GM18511 (cell line): ENCODE results near the gene CRYM.
"Not testable (repeated sequence)": the region's sequence is repeated elsewhere in the genome, so short reads cannot be mapped to it uniquely, and the experiment has no call there.

Source experiments
- ATAC-seq: cut with Tn5 transposase; IDR thresholded peaks from one replicate; pipeline ENCODE4 v1.9.1; 2021; ENCODE audit warnings: mild to moderate bottlenecking, moderate library complexity; ENCODE audit not compliant: unreplicated experiment

The CRYM gene

DNA sequence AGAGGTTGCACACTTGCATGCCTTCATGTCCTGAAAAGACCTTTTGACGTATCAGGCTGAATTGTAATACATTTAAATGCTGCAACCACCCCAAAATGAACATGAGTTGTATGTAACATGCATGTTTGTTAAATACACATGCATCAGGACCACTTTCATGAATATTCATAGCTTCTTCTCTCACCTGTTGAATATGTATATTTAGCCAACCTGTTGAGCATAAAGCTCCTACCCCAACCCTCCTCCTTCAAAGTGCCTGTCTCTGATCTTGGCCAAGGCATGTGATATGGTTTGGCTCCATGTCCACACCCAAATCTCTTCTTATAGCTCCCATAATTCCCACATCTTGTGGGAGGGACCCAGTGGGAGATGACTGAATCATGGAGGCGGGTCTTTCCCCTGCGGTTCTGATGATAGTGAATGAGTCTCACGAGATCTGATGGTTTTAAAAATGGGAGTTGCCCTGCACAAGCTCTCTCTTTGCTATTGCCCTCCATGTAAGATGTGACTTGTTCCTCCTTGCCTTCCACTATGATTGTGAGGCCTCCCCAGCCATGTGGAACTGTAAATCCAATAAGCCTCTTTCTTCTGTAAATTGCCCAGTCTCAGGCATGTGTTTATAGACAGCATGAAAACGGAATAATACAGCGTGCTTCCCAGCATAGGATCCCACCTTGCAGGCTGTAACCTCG is 3.8 kb upstream of the CRYM start:
- ATAC-seq = no peak

DNA sequence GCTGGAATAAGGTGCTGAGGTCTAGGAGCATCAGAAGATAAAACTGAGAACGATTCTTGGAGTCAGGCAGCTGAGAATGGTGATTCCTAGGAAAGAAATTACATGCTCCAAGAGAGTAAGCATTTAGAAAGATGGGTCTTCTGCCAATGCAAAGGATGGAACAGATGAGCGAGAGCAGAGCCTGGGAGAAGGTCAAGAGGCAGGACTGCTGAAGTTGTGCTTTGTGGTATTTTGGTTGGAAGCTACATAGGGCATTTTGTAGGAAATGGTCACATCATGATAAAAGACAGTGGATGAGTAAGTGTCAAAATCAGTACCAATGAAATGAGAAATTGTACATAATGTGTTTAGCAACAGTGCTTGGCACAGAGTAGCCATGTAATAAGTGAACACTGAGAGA is 1.4 kb upstream of the CRYM start:
- no peak for ATAC-seq

DNA sequence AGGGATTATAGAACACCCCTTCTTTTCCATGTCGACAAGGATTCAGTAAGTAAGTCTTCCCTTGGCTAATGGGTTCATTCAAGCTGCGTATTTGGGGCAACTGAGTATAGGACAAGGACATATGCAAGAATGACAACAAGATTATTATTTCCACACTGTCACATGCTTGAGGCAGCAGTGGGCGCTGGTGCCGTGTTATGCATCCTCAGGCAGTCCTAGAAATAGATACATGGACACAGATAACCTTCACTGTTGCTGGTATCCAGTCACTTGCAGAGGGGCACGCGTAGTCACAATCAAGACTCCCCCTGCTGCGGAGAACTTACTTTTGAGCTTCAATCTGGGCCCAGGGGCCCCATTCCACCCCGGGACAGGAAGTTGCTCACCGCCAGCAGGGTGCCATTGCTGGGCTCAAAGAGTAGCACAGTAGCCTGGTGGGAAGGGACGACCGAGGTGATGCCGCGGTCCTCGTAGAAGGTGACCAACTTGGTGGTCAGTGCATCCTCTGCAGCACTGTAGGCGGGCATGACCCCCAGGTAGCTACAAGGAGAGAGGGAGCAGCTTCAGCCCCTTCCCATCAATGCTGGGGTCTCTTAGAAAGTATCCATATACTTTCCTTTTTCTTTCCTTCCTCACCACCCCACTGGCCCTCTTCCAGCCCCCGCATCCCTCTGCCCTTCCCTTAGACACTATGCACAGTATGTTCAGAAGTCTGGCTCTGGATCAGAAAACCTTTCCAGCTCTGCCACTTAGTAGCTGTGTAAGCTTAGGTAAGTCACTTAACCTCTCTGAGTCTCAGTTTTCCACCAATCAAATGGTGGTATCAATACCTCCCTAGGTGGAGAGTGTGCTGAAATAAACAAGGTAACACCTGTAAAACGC is 804 bp downstream of the CRYM start:
- ATAC-seq = no peak

DNA sequence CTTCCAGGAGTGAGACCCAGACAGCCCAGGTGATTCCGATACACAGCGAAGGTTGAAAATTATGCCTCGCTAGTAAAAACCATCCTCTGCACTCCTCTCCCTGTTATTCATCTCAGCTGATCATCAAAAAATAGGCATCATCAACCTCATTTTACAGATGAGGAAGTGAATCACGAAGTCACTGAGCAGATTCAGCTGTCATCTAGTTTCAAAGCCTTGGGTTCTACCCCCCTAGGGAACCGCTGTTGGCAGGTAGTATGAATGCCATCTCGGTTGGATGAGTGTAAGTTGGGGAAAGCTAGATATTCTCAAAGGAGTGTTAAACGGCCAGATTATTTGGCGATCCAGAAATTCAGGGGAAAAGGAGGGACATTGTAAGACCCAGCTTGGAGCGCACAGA is 2.0 kb downstream of the CRYM start:
- ATAC-seq = no peak

DNA sequence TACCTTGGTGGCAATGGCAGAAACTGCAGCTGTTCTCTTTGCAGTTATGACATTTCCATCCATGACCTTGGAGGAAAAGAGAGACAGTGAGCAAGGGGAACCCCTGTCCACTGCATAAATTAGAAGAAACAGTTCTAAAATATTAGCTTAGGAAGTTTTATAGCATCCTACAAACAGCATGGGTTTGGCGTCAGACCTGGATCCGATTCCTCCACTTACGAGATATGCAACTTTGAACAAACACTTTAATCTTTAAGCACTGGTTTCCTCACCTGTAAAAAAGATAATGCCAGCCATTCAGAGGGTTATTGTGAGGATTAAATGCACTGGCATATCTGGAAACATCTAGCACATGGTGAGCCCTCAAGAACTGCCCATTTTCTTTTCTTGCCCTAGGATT is 2.6 kb downstream of the CRYM start:
- no peak for ATAC-seq

DNA sequence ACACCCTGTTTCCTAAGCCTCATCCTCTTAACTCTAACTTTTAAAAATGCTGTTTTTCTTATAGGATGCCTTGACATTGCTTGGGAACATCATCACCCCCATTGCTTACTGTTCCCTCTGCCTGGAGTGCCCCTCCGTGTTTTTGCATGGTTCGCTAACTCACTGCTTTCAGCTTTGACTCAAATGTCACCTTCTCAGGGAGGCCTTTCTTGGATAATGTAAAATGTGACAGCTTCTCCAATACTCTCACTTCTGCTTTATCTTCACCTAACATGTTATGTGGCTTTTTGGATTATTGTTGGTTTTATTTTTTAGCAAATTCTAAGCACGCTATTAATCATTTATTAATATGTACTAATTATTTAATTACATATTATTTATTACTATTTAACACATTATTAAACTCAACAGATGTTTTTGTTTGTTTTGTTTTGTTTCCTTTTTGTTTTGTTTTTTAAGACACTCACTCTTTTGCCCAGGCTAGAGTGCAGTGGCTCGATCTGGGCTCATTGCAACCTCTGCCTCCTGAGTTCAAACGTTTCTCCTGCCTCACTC is 3.8 kb downstream of the CRYM start:
- ATAC-seq = no peak

DNA sequence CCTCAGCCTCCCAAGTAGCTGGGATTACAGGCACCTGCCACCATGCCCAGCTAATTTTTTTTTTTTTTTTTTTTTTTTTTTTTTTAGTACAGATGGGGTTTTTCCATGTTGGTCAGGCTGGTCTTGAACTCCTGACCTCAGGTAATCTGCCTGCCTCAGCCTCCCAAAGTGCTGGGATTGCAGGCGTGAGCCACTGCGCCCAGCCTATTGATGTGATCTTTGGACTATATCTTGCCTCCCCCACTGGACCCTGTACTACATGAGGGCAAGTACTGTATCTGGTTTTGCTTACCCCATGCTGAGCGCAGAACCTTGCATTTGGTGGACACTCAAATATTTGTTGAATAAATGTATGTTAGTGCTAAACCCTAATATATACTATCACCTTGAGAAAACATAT is 5.3 kb downstream of the CRYM start:
- ATAC-seq = not testable (repeated sequence)

DNA sequence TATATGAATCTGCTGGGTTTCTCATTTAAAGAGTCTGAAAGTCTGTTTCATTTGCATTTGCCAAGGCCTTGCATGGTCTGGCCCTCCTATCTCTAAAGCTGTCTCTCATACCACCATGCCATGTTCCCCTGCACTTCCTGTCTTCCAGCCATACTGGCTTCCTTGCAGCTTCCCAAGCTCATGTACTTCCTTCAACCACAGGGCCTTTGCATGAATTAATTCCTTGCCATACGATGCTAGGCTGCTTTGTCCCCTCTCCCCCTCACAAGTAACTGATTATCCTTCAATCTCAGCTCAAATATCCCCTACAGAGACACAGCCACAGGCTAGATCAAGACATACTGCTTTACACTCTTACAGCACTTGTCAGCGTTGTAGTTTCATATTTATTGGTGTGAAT is 5.8 kb downstream of the CRYM start:
- ATAC-seq = no peak

DNA sequence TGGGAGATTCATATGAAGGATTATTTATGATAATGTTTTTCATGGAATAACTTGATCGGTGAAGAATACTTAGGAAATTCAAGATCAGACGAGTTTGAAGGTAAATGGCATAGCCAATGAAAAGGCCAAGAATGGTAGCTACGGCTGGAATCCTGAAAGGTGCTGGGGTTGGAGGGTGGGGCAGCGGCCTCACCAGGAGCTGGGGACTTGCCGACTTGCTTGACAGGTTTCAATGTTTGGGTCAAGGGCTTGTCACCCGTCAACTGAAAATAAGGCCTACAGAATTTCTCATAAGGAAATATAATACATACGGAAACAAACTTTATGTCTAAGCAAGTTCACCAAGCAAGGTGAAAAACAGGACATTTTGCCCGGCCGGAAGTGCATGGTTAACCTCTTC is 9.9 kb downstream of the CRYM start:
- no peak for ATAC-seq

DNA sequence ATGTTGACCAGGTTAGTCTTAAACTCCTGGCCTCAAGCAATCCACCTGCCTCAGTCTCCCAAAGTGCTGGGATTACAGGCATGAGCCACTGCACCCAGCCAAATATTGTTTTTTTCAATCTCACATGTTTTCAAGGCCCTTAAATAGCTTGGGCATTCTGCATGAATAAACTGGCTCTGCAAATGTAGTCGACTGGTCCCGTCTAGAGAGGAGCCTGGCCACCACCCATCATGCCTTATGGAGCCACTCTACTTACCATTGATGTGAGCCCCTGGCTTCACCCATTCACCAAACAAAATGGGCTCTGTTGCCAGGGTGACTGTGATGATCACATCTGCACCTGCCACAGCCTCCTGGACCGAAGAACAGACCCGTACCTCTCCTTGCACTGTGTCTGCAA is 10.8 kb downstream of the CRYM start:
- ATAC-seq = no peak

DNA sequence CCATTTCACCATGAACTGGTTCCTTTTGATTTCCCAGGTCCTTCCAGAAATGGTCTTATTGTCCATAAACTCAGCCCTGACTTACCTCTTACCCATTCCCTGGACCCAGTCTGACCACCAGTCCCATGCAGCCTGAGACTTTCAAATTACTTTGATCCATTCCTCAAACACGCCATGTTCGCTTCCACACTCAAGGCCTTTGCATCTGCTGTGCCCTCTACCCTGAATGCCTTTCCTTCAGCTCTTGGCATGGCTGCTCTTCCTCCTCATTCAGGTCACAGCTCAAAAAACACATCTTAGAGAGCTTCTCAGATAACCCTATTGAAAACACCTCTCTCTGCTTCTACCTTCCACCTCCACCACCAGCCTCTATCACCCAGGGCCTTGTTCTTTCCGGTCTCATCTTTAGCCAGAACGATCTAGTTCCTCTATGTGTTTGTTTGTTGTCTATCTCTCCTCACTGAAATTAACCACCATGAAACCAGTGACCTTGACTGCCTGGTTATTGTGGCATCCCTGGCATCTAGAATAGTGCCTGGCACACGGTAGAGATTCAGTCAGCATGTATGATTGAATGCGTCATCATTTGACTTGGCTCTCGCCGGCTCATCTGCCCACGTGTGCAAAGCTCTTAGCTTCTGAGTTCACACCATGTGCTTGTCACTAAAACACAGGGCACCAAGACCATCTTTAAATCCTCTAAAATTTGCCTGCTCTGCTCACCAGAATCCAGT is 12.8 kb downstream of the CRYM start:
- no peak for ATAC-seq

DNA sequence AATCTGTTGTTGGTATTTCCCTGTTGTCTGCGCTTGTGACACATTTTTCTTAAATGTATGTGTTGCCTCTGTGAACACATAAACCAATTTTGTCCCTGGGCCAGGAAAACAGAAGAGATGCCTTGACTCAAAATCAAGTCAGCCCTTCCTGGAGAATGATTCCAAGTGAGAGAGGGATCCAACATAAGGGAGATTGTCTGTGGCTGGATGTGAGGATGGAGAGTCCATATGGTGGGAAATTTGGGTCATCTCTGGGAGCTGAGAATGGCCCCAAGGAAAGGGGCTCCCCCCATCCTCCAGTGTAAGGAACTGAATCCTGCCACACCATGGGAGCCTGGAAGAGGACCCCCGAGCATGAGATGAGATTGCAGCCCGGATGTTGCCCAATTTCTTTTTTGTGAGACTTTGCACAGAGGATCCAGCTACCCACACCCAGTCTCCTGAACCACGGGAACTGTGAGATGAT is 13.5 kb downstream of the CRYM start:
- no peak for ATAC-seq

DNA sequence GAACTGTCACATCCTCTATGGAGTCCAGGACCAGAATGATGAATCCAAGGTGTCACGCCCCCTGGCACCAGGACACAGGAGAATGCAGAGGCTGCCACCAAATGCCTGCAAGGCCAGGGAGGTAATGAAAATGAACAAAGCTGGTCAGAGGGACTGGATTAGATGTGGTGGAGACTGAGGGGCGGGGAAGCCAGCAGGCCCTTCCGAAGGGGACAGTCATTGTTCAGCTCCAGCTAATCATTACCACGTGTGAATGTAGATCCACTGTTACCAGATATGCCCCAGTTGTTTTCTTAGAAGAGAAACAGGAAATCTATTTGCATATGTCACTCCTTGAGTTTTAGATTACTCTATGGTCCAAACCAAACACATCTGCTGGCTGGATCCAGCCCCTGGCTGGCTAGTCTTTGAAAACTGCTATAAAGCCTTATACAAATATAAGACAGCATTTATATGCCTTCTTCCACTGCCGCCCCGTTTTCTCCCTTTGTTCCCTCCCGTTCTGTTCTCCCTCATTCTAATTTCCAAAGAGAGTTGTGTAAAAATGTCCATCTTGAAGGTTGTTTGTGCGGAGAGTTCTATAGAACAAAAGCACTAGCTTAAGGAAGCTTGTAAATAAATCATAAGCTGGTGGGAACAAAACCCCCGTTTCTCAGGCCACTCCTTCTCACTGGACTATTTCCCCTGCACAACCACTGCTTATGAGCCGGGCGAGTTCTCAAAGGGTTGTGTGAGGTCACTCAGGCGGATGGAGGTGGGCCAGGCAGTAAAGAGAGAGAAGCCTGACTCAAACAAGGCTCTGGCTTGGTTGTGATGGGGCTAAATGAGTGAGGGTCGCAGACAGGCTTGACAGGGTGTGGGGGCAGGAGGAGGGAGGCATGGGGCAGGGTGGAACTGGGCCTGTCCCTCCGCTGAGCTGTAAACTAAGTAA is 14.2 kb downstream of the CRYM start:
- ATAC-seq = peak; percentile 91

DNA sequence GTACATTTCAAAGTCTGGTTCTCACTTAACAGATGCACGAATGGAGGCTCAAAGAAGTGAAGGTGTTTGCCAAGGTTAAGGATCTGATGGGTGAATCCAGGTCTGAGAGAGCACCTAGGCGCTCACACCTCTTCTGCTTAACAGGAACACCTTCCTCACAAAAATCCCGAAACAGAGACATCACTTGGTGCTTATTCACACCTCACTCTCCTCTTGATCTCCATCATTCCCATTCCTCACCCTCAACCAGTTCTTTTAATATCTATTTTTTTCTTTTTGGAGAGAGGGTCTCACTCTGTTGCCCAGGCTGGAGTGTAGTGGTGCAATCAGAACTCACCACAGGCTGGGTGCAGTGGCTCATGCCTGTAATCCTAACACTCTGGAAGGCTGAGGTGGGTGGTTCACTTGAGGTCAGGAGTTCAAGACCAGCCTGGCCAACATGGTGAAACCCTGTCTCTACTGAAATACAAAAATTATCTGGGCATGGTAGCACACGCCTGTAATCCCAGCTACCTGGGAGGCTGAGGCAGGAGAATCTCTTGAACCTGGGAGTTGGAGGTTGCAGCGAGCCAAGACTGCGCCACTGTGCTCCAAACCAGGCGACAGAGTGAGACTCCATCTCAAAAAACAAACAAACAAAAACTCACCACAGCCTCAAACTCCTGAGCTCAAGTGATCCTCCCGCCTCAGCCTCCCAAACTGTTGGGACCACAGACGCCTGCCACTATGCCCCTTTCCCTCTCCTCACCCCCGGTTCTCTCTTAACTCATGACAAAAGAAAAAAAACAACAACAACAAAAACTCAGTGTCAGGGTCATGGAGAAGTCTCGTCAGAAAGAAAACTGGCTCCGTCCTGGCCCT is 15.1 kb downstream of the CRYM start:
- ATAC-seq = no peak

DNA sequence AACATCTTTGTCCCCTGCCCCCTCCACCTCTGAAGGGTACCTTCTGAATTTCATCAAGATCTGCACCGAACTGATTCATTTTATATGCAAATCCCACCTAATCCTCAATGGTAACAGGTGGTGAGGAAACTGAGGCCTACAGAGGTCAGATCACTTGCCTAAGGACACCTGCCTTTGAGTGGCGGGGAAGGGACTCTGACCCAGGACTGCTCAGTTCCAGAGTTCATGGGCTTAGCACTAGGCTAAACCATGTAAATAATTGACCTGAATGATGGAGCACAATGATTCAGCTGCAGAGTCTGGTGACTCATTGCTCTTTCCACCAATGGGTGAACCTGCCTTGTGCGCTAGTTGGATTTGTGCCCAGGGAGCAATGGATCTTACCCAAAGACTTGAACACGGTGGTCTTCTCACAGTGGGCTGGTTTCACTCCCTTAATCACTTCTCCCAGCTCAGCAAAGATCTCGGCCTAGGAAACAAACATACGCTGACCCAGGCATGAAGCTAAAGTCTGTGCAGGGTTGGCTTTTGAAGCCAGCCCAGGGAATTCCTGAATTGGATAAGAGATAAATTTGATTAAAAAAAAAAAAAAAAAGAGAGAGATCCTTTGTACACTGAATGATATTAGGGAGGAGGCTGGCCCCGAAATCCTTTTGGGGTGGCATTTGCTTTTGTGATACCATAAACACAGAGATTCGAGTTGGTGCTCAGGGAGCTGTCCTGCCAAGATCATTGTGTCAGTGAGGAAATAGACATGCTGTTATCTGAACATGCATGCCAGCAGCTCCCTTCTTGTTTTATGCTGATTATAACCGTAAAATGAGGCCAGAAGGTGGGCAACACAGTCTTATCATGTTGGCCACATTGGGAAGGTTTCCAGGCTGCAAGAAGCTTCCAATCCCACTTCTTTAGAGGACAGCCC is 17.0 kb downstream of the CRYM start:
- ATAC-seq = peak; percentile 70

DNA sequence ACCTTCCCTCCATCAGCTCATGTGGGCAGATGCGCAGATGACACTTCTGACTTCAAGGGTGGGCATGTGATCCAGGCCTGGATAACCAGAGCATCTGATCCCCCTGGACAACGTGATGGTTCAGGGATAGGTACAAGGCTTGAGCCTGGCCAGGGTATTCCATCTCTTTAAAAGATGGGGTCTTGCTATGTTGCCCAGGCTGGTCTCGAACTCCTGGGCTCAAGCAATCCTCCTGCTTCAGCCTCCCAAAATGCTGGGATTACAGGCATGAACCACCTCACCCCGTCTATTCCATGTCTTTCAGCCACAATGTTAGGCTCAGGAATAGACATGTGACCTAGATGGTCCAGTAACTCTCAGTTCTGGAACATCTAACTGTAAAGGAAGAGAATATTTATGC is 20.8 kb downstream of the CRYM start:
- ATAC-seq = no peak

DNA sequence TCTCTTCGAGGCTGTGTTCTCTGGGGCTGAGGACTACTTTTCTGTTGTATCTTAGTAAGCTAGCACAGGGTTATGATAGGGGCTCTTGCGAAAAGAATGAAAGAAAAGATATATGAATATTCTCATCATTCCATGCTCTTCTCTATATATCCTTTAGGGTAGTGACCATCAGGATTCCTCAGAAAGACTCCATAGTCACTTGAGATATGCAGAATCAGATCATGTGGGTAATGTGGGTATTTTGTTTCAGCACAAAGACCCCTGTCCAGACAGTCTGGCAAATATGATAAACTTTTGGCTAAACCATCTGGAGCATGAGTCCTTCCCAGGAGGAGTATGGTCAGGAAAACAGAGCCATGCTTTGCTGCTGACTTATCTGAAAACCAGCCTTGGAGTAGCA is 21.5 kb downstream of the CRYM start:
- ATAC-seq = no peak

DNA sequence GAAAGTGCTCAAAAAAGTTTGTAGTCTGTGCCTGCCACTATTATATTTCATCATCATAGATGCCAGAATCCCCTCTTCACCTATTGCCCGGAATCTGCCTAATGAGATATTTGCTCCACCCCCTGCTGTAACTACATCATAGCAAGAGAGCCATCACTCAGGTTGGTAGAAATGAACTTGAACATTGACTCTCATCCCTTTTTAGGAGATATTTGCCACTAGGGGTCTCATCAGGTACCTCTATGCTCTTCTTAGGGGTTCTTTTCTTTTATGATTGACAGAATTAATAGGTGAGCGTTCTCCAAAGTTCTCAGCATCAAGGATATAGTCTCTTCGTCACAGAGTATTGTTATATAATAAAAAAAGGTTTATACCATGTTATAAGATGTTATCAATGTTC is 24.6 kb downstream of the CRYM start:
- no peak for ATAC-seq
